RWPE2 (cell line): ENCODE measurements around the gene RBBP8NL.
A peak's percentile ranks its signal among the peaks of the same experiment; 100 is the strongest.

ENCODE experiments used
- ATAC-seq: fragments of 200-7000 bp; cut with Tn5 transposase; 3 replicates; pipeline ENCODE4 v1.9.1; 2021; ENCODE audit warnings: low read depth
- DNase-seq: peaks from one replicate; pipeline ENCODE4 v3.0.0-alpha.2; 2020; ENCODE audit warnings: low spot score
- H3K27ac ChIP-seq: fragments of 450-650 bp; 2 replicates; pipeline ENCODE4 v1.5.1; 2017; ENCODE audit warnings: mild to moderate bottlenecking; ENCODE audit not compliant: poor library complexity, severe bottlenecking
- H3K27me3 ChIP-seq: fragments of 250-450 bp; sonication (Bioruptor Pico); 2 replicates; pipeline ENCODE4 v1.5.1; 2021; ENCODE audit warnings: mild to moderate bottlenecking, moderate library complexity; ENCODE audit not compliant: insufficient read depth, poor library complexity, severe bottlenecking
- H3K36me3 ChIP-seq: fragments of 250-450 bp; sonication (Bioruptor Pico); 2 replicates; pipeline ENCODE4 v1.5.1; 2020; ENCODE audit warnings: low read depth, mild to moderate bottlenecking, moderate library complexity
- H3K4me1 ChIP-seq: fragments of 250-450 bp; sonication (Bioruptor Pico); 2 replicates; pipeline ENCODE4 v1.5.1; 2021; ENCODE audit warnings: mild to moderate bottlenecking, moderate library complexity; ENCODE audit not compliant: insufficient read depth, poor library complexity, severe bottlenecking
- H3K4me3 ChIP-seq: fragments of 250-450 bp; sonication (Bioruptor Pico); 2 replicates; pipeline ENCODE4 v1.5.1; 2021; ENCODE audit warnings: mild to moderate bottlenecking, moderate library complexity; ENCODE audit not compliant: severe bottlenecking
- H3K9me3 ChIP-seq: fragments of 250-450 bp; sonication (Bioruptor Pico); 2 replicates; pipeline ENCODE4 v1.5.1; 2021; ENCODE audit warnings: mild to moderate bottlenecking, moderate library complexity; ENCODE audit not compliant: severe bottlenecking
- CTCF ChIP-seq: fragments of 450-650 bp; IDR thresholded peaks from one replicate; pipeline ENCODE4 v1.5.1; 2017; ENCODE audit warnings: mild to moderate bottlenecking, moderate library complexity; ENCODE audit not compliant: poor library complexity, severe bottlenecking

The RBBP8NL gene

DNA sequence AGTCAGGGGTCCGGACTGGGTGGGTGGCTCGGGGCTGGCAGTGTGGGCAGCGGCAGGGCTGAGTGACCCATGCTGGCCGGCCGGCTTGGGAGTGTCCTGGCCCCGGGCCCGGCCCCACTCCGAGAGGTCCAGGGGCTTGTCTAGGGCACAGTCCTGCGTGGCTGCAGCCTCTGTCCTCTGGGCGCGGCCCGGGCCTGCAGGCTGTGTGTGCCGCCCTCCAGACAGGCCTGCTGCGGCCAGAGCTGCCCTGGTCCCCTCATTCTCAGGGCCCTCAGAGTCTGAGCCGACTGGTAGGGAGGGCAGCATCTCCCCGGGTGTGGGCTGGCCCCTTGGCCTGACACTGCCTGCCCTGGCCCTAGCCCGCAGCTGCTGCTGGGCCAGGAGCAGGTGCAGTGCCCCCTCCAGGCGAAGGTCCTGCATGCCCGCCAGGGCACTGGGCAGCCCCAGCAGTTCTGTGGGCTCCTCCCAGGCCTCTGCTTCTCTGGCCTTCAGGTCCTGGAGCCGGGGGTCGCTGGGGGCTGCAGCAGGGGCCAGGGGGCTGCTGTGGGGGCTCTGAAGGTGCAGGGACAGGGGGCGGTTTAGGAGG is 13.3 kb downstream of the RBBP8NL start:
- Histone ChIP-seq H3K36me3 (no peaks in the 10 kb centered on the region), H3K4me1 (no peaks in the 10 kb centered on the region), H3K27ac (no peak overlapping the region), H3K27me3 (no peaks in the 10 kb centered on the region), H3K4me3 (no peak overlapping the region), H3K9me3 (no peaks in the 10 kb centered on the region)
- TF ChIP-seq CTCF = peak; percentile 38
- ATAC-seq = peak; percentile 2; the same call in 1 of the 3 replicates
- DNase-seq = peak; percentile 87

GRCh38 chr20:62413025-62413570 is 14.2 kb downstream of the RBBP8NL start:
- Histone ChIP-seq H3K4me3 (no peak overlapping the region), H3K9me3 (no peaks in the 10 kb centered on the region), H3K27ac (no peak overlapping the region), H3K36me3 (no peaks in the 10 kb centered on the region), H3K4me1 (no peaks in the 10 kb centered on the region), H3K27me3 (no peaks in the 10 kb centered on the region)
- ATAC-seq = no peak
- no peak for TF ChIP-seq CTCF
- DNase-seq = peak; percentile 88

DNA sequence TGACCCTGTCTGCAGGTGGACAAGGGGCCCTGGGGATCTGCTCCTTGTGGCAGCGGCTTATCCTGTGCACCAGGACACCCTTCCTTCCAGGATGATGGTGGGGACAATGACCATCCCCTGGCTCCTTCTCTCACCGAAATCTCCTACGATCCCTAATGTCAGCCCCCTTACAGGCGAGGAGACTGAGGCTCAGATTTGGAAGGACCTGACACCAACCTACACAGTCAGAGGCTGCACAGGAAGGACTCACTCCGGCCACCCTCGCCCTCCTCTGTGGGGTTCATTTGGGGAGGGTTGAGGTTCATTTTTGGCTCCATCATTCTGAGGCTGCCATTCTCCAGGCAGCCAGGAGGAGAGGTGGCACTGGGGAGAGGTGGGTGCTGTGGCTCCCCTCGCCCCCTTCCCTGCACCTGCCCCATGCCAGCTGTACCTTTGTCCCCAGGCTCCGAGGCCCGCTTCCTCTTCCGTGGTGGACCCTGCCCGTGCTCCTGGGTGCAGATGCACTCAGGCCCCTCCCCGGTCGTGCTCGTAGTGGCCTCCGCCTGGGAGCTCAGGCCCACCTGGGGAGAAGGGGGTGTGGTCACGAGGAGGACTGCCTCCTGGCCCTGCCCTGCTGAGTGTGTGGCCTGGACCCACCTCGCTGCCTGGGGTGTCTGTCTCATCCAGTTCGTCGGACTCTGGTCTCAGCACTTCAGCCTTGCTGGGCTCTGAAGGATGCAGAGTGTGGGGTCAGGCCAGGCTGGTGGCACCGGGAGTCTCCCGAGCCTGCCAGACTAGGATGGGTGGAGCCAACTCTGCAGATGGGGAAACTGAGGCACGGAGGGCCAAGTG is 14.9 kb downstream of the RBBP8NL start:
- Histone ChIP-seq H3K4me3 (no peak overlapping the region), H3K9me3 (no peaks in the 10 kb centered on the region), H3K36me3 (no peaks in the 10 kb centered on the region), H3K27ac (no peak overlapping the region), H3K4me1 (no peaks in the 10 kb centered on the region), H3K27me3 (no peaks in the 10 kb centered on the region)
- no peak for ATAC-seq
- DNase-seq = peak; percentile 90
- no peak for TF ChIP-seq CTCF

- H3K4me3 ChIP-seq = no peak overlapping the region
- no peak for ATAC-seq
- H3K4me1 ChIP-seq = no peaks in the 10 kb centered on the region
- DNase-seq = peak; percentile 84
- no peak for TF ChIP-seq CTCF
- no peak overlapping the region for H3K27ac ChIP-seq
- H3K36me3 ChIP-seq = no peaks in the 10 kb centered on the region
- H3K9me3 ChIP-seq = no peaks in the 10 kb centered on the region
- no peaks in the 10 kb centered on the region for H3K27me3 ChIP-seq
Observed at GRCh38 chr20:62411479-62412193, 15.7 kb downstream of the RBBP8NL start.
